Left lung (tissue), 10 donors: ENCODE results near the gene APMAP. TPM values are rescaled to one million over a fixed set of nuclear protein-coding genes. Genes with fewer than 3 reads are reported as not detected.

Experiments
- ATAC-seq: fragments of 200-7000 bp; cut with Tn5 transposase; one replicate; pipeline ENCODE4 v1.9.1; 2020; ENCODE audit warnings: moderate library complexity
- DNase-seq, 4 donors: peaks; one replicate each; pipeline ENCODE4 v3.0.0-alpha.2; 2013 to 2020
- H3K27ac ChIP-seq, 2 donors: fragments of 200-600 bp; sonication (generic) in 1 of 2; one replicate each; pipeline versions ENCODE4 v1.5.0 to v1.8.0; 2020 to 2021
- H3K27me3 ChIP-seq, 2 donors: fragments of 200-600 bp; sonication (generic) in 1 of 2; one replicate each; pipeline versions ENCODE4 v1.5.0 to v1.8.0; 2020 to 2021
- H3K36me3 ChIP-seq, 2 donors: fragments of 200-600 bp; sonication (generic) in 1 of 2; one replicate each; pipeline versions ENCODE4 v1.5.0 to v1.8.0; 2020 to 2021
- H3K4me1 ChIP-seq, 2 donors: fragments of 200-600 bp; one replicate each; pipeline ENCODE4 v1.8.0; 2021
- H3K4me3 ChIP-seq, 2 donors: fragments of 200-600 bp; sonication (generic) in 1 of 2; one replicate each; pipeline versions ENCODE4 v1.5.0 to v1.8.0; 2020 to 2021; ENCODE audit warnings: mild to moderate bottlenecking in 1 of 2
- H3K9me3 ChIP-seq, 2 donors: fragments of 200-600 bp; sonication (generic) in 1 of 2; one replicate each; pipeline versions ENCODE4 v1.5.0 to v1.8.0; 2020 to 2021
- CTCF ChIP-seq, 2 donors: fragments of 200-600 bp; sonication (generic) in 1 of 2; IDR thresholded peaks; one replicate each; pipeline versions ENCODE4 v1.5.0 to v1.8.0; 2021; ENCODE audit warnings: antibody characterized with exemption in 2 of 2
- intact Hi-C, 2 donors: fragments of 100-400 bp; cut with DNase I; formaldehyde crosslinking; loops; one replicate each; pipeline versions ENCODE4 v1.11.2 to v1.14.2; 2022
- polyA plus RNA-seq, 6 donors: library from polyadenylated mRNA; unstranded; fragments of 120-200 nt; gene quantifications; one replicate each; pipeline ENCODE4 v1.2.1, GENCODE V29; 2013; ENCODE audit not compliant: insufficient read length in 6 of 6
- total RNA-seq, 2 donors: library from RNA; stranded (reverse); fragmentation: NEBNext Ultra II Directional; extraction: Animal tissue kit (Norgen Biotek cat#: 25700); gene quantifications; one replicate each; pipeline ENCODE4 v1.2.1, GENCODE V29; 2021
- donor health status: DM: no; HTN: yes; CAD: no.
- donor health status: DM: no; HTN: no; CAD: no.

APMAP gene
- total and polyA plus RNA-seq, 8 donors, result 76.2 to 90.2 (median 83.1) TPM

GRCh38 chr20:24936526-24937407, 55.8 kb downstream of the APMAP start:
- H3K4me3 ChIP-seq, result no peak overlapping the region
- TF ChIP-seq CTCF (IDR thresholded peaks at IDR 0.05), result no peak
- intact Hi-C loops, result no loop called here
- DNase-seq (no peak), ATAC-seq (no peak)
- no peak overlapping the region for H3K27ac ChIP-seq
- no peaks in the 10 kb centered on the region for H3K27me3 ChIP-seq
- peaks cover 0 to 8% of the 10 kb centered on the region in 2 donors for H3K4me1 ChIP-seq
- peaks cover 0 to 4% of the 10 kb centered on the region in 2 donors for H3K9me3 ChIP-seq
- H3K36me3 ChIP-seq, result no peaks in the 10 kb centered on the region

GRCh38 chr20:24935766-24936525, 56.6 kb downstream of the APMAP start:
- no peaks in the 10 kb centered on the region for H3K27me3 ChIP-seq
- intact Hi-C loops, result no loop called here
- no peak overlapping the region for H3K4me3 ChIP-seq
- peaks cover 0 to 4% of the 10 kb centered on the region in 2 donors for H3K9me3 ChIP-seq
- H3K4me1 ChIP-seq, result peaks cover 0 to 16% of the 10 kb centered on the region in 2 donors
- no peaks in the 10 kb centered on the region for H3K36me3 ChIP-seq
- ATAC-seq (no peak), DNase-seq (no peak)
- no peak for TF ChIP-seq CTCF (IDR thresholded peaks at IDR 0.05)
- H3K27ac ChIP-seq, result no peak overlapping the region

- no peaks in the 10 kb centered on the region for H3K27me3 ChIP-seq
- no peak overlapping the region for H3K4me3 ChIP-seq
- H3K27ac ChIP-seq, result no peak overlapping the region
- H3K9me3 ChIP-seq, result peaks cover 0 to 4% of the 10 kb centered on the region in 2 donors
- ATAC-seq (no peak), DNase-seq (no peak)
- intact Hi-C loops, result no loop called here
- TF ChIP-seq CTCF (IDR thresholded peaks at IDR 0.05), result no peak
- peaks cover 0 to 16% of the 10 kb centered on the region in 2 donors for H3K4me1 ChIP-seq
- no peaks in the 10 kb centered on the region for H3K36me3 ChIP-seq
These were observed 57.4 kb downstream of the APMAP start for GRCh38 chr20:24935140-24935539.

GRCh38 chr20:24934716-24935115, 57.8 kb downstream of the APMAP start:
- no peak overlapping the region for H3K4me3 ChIP-seq
- DNase-seq (no peak), ATAC-seq (no peak)
- no peak overlapping the region for H3K27ac ChIP-seq
- peaks cover 0 to 4% of the 10 kb centered on the region in 2 donors for H3K9me3 ChIP-seq
- H3K36me3 ChIP-seq, result no peaks in the 10 kb centered on the region
- H3K27me3 ChIP-seq, result no peaks in the 10 kb centered on the region
- intact Hi-C loops, result no loop called here
- TF ChIP-seq CTCF (IDR thresholded peaks at IDR 0.05), result no peak
- H3K4me1 ChIP-seq, result peaks cover 0 to 16% of the 10 kb centered on the region in 2 donors

- DNase-seq (no peak), ATAC-seq (no peak)
These were observed 58.4 kb downstream of the APMAP start for GRCh38 chr20:24934101-24934661.

More at GRCh38 chr20:24934101-24934661, 58.4 kb downstream of the APMAP start:
- TF ChIP-seq CTCF (IDR thresholded peaks at IDR 0.05), result no peak
- H3K36me3 ChIP-seq, result no peaks in the 10 kb centered on the region
- H3K4me3 ChIP-seq, result no peak overlapping the region
- peaks cover 0 to 16% of the 10 kb centered on the region in 2 donors for H3K4me1 ChIP-seq
- H3K27me3 ChIP-seq, result no peaks in the 10 kb centered on the region
- no peak overlapping the region for H3K27ac ChIP-seq
- intact Hi-C loops, result no loop called here
- H3K9me3 ChIP-seq, result peaks cover 0 to 4% of the 10 kb centered on the region in 2 donors
